Activated CD8-positive, alpha-beta memory T cell treated with anti-CD3 and anti-CD28 coated beads, Interleukin-2, amount 50 U/mL, for 24 hours (primary cell): Measurements from ENCODE around the gene ST6GAL1.
"Not testable (repeated sequence)": the region's sequence is repeated elsewhere in the genome, so short reads cannot be mapped to it uniquely, and the experiment has no call there.

Experiments used
- DNase-seq: peaks from one replicate; pipeline ENCODE4 v3.0.0-alpha.2; 2020; ENCODE audit errors: extremely low read depth

ST6GAL1 gene

GRCh38 chr3:187046033-187046432 lies 115.7 kb downstream of the ST6GAL1 start:
- DNase-seq: no peak

DNA sequence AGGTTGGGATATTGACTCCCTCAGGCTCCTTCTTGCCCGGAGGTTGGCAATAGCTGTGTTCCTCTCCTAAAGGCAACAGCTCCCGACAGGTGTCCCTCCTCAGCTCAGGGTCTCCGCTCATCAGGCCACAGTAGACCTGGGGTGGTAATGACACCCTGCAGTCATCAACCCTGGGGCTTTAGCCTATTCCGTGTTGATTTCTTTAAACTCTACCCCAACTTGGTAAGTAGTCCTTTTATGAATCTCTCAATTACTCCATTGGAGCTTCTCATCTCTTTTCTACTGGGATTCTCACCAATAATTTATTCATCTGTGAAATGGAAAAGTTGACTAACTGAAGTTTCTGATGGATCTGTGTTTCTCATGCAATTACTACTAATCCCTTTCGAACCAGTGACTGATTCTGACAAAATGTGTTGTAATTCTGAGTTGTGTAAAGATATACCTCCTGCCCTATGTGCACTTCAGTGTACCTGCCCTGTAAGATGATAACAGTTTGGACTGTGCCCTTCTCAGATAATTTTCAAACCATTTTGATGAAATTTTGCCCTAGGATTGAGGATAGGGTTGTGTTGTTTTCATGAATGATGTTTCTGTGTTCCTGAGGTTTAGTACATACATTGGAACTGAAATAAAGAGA lies 119.3 kb downstream of the ST6GAL1 start:
- no peak for DNase-seq

- no peak for DNase-seq
Measured at GRCh38 chr3:187051066-187051465, 120.7 kb downstream of the ST6GAL1 start.

- no peak for DNase-seq
Measured at GRCh38 chr3:187051724-187052366, 121.5 kb downstream of the ST6GAL1 start.

DNA sequence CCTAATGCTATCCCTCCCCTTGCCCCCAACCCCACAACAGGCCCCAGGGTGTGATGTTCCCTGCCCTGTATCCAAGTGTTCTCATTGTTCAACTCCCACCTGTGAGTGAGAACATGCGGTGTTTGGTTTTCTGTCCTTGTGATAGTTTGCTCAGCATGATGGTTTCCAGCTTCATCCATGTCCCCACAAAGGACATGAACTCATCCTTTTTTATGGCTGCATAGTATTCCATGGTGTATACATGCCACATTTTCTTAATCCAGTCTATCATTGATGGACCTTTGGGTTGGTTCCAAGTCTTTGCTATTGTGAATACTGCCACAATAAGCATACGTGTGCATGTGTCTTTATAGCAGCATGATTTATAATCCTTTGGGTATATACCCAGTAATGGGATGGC lies 122.1 kb downstream of the ST6GAL1 start:
- not testable (repeated sequence) for DNase-seq

DNA sequence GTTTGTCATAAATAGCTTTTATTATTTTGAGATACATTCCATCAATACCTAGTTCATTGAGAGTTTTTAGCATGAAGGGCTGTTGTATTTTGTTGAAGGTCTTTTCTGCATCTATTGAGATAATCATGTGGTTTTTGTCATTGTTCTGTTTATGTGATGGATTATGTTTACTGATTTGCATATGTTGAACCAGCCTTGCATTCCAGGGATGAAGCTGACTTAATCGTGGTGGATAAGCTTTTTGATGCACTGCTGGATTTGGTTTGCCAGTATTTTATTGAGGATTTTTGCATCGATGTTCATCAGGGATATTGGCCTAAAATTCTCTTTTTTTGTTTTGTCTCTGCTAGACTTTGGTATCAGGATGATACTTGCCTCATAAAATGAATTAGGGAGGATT lies 124.1 kb downstream of the ST6GAL1 start:
- not testable (repeated sequence) for DNase-seq

DNA sequence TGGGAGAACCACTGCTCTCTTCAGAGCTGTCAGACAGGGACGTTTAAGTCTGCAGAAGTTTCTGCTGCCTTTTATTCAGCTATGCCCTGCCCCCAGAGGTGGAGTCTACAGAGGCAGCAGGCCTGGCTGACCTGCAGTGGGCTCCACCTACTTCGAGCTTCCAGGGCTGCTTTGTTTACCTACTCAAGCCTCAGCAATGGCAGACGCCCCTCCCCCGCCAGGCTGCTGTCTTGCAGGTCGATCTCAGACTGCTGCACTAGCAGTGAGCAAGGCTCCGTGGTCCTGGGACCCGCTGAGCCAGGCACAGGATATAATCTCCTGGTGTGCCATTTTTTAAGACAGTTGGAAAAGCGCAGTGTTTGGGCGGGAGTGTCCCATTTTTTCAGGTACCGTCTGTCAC lies 127.5 kb downstream of the ST6GAL1 start:
- DNase-seq: not testable (repeated sequence)

DNA sequence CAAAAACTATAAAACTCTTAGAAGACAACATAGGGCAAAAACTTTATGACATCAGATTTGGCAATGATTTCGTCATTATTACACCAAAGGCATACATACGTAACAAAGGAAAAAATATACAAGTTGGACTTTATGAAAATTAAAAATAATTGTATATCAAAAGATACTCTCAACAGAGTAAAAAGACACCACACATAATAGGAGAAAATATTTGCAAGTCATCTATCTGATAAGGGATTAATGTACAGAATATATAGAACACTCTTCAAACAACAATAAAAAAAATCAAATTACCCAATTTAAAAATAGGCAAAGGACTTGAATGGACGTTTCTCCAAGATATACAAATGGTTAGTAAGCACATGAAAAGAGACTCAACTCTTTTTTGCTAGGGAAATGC lies 131.4 kb downstream of the ST6GAL1 start:
- DNase-seq: no peak

DNA sequence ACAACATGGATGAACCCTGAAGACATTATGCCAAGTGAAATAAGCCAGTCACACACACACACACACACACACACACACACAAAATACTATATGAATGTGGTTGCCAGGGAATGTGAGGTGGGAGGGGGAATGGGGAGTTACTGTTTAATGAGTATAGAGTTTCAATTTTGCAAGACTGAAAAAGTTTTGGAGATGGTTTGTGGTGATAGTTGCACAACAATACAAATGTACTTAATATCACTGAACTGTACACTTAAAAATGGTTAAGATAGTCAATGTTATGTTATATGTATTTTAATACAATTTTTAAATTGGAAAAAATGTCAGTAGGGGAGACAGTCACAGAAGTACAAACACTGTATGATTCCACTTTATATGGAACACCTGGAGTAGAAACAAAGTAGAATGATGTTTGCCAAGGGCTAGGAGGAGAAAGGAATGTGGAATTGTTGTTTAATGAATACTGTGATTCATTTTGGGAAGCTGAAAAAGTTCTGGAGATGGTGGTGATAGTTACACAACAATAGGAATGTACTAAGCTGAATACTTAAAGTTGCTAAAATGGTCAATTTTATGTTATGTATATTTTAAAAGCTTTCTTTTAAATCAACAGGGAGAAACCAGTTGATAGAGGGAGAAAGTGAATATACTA lies 132.3 kb downstream of the ST6GAL1 start:
- no peak for DNase-seq

DNA sequence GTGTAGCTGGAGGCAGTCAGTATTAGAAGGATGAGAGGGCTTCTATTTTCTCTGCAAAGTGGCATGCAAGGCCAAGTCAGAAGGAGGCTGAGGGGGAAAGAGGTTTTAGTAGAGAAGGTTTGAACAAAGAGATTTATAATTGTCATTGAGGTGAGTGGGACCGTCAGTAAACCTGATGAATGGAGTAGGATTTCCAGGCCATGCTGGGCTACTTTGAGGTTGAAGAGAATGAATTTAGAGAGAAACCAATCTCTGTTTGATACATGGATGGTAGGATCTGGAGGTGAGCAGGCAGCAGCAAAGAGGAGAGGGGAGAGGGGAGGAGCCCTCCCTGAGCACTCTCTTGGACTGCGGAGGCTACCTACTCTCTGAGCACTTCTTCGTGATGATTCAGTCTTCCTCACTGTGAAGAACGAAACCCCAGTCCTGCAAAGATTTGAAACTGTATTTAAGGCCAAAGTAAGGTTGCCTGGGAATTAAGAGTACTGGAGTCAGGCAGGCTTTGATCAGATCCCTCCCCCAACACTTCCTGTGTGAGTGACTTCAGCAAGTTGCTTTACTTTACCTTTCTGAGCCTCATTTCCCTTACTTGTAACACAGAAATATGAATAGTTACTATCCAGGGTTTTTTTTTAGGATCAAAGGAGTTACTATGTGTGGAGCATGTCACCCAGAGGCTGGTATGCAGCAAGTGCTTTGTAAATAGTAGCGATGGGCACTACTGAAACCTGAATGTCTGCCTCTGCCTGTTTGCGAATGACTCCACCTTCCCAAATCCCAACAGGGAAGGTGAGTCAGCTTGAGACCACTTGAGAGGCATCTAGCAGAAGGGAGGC lies 133.2 kb downstream of the ST6GAL1 start:
- DNase-seq: no peak

DNA sequence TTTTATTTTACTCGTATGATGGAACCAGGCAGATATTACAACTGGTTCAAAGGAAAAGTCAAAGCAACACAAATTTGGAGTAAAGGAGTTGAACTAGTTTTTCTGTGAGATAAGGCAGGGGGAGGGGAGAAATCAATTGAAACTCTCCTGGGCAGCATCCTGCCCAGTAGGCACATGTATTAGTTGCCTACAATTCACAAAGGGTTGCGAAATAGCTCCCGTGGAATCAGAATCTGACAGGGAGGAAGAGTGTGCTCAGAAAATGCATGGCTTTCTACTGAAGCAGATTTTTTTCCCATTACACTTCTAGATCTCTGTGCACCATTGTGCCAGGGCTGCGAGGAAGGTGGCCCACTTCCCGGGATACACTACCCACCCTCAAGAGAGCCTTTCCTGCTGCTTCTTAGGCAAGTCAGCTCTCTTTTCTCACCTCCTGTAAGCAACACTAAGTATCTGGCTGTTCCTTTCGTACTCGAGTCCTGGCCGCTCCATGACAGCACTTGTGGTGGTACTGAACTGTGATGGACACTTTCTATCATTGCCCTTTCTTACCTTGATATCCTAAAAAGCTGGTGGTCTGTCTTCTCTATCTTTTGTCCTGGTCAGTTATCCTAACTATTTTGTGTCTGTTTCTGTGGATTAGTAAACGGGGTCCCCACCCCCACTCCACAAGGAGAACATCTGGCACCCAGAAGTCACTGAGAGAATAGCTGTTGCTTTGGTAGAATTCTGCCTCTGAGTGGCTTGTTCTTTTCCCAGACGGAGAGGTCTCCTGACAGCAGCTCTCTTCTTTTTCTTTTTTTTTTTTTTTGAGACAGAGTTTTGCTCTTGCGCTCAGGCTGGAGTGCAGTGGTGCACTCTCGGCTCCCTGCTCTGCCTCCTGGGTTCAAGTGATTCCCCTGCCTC lies 134.1 kb downstream of the ST6GAL1 start:
- no peak for DNase-seq

DNA sequence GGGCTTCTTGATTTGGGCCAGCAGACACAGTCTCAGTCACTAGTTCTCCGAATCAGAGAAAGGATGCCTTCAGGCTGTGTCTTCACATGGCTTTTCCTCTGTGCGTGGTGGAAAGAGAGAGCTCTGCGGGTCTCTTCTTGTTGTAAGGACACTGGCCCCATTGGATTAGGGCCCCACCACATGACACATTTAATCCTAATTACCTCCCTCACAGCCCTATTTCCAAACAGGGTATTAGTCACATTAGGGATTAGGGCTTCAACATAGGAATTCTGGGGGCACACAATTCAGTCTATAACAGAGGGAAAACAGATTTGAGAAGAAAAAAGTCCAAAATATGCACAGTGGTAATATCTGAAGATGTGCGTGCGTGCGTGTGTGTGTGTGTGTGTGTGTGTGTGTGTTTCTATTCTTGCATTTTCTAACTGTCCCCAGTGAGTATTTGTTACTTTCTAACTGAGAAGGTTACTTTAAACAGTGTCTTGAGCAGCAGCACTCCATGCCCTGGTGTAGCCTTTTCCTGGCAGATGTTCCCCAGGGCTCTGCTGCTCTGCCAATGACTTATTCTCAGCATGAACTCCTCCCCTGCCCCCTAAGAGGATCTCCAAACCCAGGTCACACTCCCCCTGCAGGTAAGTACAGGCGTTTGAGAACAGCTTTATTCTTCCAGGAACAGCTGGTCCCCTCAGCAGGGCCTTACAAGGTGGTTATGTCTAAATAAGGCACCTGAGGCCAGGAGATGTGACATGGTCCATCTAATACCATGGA lies 136.1 kb downstream of the ST6GAL1 start:
- DNase-seq: no peak

GRCh38 chr3:187068787-187069186 lies 138.5 kb downstream of the ST6GAL1 start:
- DNase-seq: no peak

- no peak for DNase-seq
Measured at GRCh38 chr3:187069857-187070516, 139.7 kb downstream of the ST6GAL1 start.

DNA sequence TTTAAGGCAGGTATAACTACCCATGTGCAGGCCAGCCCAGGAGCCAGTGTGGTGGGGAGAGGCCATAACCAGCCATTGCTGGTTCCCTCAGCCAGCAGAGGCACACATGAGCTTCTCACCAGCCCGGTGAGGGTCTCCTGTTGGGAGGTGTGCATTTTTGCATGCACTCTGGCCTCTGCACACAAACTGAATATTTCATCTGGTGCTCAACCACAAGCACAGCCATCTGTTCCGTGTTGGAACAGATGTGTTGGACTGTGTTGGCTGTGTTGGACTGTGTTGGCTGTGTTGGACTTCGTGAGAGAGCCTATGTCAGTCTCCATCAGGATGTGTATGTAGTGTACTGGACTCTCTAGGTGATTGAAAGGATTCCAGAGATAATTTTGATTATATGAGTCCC lies 141.8 kb downstream of the ST6GAL1 start:
- no peak for DNase-seq

DNA sequence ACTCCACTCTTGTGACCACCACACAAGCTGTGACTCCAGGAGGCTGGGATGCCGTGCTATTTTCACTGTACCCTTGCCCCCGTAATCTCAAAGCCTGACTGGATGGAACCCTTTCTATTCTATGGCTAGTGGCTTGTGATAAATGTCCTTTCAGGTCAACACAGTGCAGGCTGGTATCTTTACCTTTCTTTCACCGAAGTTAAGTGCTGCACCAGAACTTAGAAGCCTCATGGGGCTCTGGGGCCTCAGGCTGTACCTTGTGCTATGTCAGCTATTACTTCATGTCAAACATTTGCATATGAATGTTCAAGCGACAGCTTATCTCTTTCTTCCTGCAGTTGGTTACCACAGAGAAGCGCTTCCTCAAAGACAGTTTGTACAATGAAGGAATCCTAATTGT lies 142.2 kb downstream of the ST6GAL1 start:
- no peak for DNase-seq

DNA sequence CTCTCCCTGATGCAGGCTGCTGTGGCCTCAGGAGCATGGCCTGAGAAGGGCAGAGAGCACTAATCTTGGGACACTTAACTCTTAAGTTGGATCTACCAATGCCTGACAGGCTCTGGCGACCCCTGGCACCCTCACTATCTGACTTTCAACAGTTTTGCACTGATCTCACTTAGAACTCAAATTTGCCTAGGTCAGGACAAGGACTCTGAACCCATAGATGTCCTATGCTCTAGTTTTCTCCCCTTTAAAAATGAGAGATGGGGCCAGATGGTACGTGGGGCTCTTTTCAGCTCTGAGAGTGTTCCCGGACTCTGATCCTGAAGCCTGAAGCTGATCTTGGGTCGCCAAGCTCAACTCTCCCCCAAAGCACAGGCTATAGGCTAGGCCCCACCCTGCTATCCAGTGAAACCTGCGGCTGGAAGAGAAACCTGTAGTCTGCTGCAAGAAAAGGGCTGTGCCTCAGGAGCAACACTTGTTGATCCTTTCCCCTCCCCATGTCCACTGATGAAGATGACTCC lies 143.3 kb downstream of the ST6GAL1 start:
- no peak for DNase-seq

DNA sequence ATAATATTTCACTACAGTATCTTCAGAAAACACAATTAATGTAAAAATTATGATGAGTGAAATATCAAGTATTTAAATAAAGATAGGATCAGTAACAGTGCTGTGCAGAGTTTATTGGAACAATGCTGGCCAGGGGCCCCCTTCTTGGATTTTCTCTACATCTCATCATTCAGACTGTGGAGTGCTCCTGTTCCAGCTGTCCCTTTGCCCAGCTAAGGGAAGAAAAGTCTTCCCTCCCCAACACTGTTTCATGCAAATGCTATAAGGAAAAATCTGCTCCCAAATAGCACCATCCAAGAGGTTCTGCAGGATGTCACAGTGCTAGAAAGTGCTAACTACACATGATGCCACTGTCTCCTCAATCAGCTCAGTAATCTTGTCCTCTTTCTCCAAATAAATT lies 144.5 kb downstream of the ST6GAL1 start:
- no peak for DNase-seq

DNA sequence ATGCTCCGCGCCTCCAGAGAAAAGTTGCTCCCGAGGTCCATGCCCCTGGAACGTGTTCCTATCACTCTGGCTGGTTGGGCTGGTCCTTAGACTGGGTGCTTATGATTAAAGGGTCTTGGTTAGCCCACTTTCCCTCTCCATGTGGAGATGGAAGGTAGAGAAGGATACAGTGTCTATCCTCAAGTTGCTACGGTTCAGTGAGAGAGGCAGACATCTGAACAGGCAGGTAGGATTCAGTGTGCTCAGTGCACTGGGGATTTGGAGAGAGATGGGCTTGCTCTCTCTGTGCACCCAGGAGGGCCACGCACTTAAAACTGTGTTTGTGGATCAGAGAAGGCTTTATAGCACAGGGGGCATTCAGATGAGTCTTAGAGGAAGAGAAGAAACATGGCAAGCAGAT lies 146.0 kb downstream of the ST6GAL1 start:
- no peak for DNase-seq

- DNase-seq: no peak
Measured at GRCh38 chr3:187077085-187077484, 146.8 kb downstream of the ST6GAL1 start.
